CD4-positive, alpha-beta T cell treated with Interleukin-4 for 4 hours (primary cell): ENCODE results near the gene CDK5RAP2.
"Not testable (repeated sequence)": the region's sequence is repeated elsewhere in the genome, so short reads cannot be mapped to it uniquely, and the experiment has no call there.

Experiments used
- DNase-seq: peaks from one replicate; pipeline ENCODE4 v3.0.0-alpha.2; 2020

Gene CDK5RAP2

GRCh38 chr9:120580051-120580896 is at the start of gene CDK5RAP2:
Gene CDK5RAP2, minus strand, starts transcription at chr9:120580167. Its CDS starts 189 bp downstream, at chr9:120579978.
- DNase-seq, result peak; percentile 96

- not testable (repeated sequence) for DNase-seq
Measured at GRCh38 chr9:120628925-120629497, 49.0 kb upstream of the CDK5RAP2 start.

- DNase-seq, result no peak
Measured at GRCh38 chr9:120628207-120628924, 48.4 kb upstream of the CDK5RAP2 start.

- DNase-seq, result no peak
Measured at GRCh38 chr9:120627073-120627472, 47.1 kb upstream of the CDK5RAP2 start.

GRCh38 chr9:120626512-120626911 is 46.5 kb upstream of the CDK5RAP2 start:
- DNase-seq, result no peak

- no peak for DNase-seq
Measured at GRCh38 chr9:120625222-120625621, 45.3 kb upstream of the CDK5RAP2 start.

GRCh38 chr9:120622790-120623189 is 42.8 kb upstream of the CDK5RAP2 start:
- DNase-seq, result no peak

GRCh38 chr9:120621941-120622340 is 42.0 kb upstream of the CDK5RAP2 start:
- DNase-seq, result no peak

GRCh38 chr9:120619751-120620655 is 40.0 kb upstream of the CDK5RAP2 start:
- DNase-seq, result peak; percentile 72

GRCh38 chr9:120616966-120617935 is 37.3 kb upstream of the CDK5RAP2 start:
- DNase-seq, result no peak

GRCh38 chr9:120612218-120612617 is 32.3 kb upstream of the CDK5RAP2 start:
- no peak for DNase-seq

- no peak for DNase-seq
Measured at GRCh38 chr9:120611690-120612068, 31.7 kb upstream of the CDK5RAP2 start.

GRCh38 chr9:120610975-120611689 is 31.2 kb upstream of the CDK5RAP2 start:
- DNase-seq, result no peak

- DNase-seq, result no peak
Measured at GRCh38 chr9:120609636-120610035, 29.7 kb upstream of the CDK5RAP2 start.

GRCh38 chr9:120608421-120608820 is 28.5 kb upstream of the CDK5RAP2 start:
- DNase-seq, result no peak

- DNase-seq, result no peak
Measured at GRCh38 chr9:120603591-120603990, 23.6 kb upstream of the CDK5RAP2 start.

GRCh38 chr9:120603010-120603409 is 23.0 kb upstream of the CDK5RAP2 start:
- DNase-seq, result no peak

GRCh38 chr9:120593955-120594277 is 13.9 kb upstream of the CDK5RAP2 start:
- no peak for DNase-seq

GRCh38 chr9:120593250-120593954 is 13.4 kb upstream of the CDK5RAP2 start:
- no peak for DNase-seq

- DNase-seq, result no peak
Measured at GRCh38 chr9:120592210-120592609, 12.2 kb upstream of the CDK5RAP2 start.
